ENCODE results near the gene TMEM59L.

TMEM59L gene

GRCh38 chr19:18608805-18609716 is 3.6 kb upstream of the TMEM59L start:
- no peaks in the 10 kb centered on the region for H3K9me3 ChIP-seq
- no peaks in the 10 kb centered on the region for H3K36me3 ChIP-seq
- intact Hi-C loops (cut with DNase I; ENCODE audit: low total_unique reads): no loop called here
- no peak for TF ChIP-seq CTCF (IDR thresholded peaks at IDR 0.05)
- peaks cover 10 to 96% of the 10 kb centered on the region in 2 donors for H3K27me3 ChIP-seq
- peaks cover 0 to 62% (median 49%) of the 10 kb centered on the region in 4 donors for H3K4me1 ChIP-seq
- H3K27ac ChIP-seq: no peak overlapping the region
- H3K4me3 ChIP-seq: no peak overlapping the region
- no peak for DNase-seq

- Histone ChIP-seq H3K4me3 (no peak overlapping the region), H3K27me3 (peaks cover 10 to 96% of the 10 kb centered on the region in 2 donors)
Measured at GRCh38 chr19:18609717-18610051, 3.0 kb upstream of the TMEM59L start.

GRCh38 chr19:18610245-18610555 is 2.5 kb upstream of the TMEM59L start:
- Histone ChIP-seq H3K9me3 (no peaks in the 10 kb centered on the region), H3K27me3 (peaks cover 10 to 96% of the 10 kb centered on the region in 2 donors), H3K4me1 (peaks cover 0 to 57% (median 45%) of the 10 kb centered on the region in 4 donors), H3K4me3 (no peak overlapping the region), H3K27ac (no peak overlapping the region), H3K36me3 (no peaks in the 10 kb centered on the region)
- no peak for DNase-seq
- intact Hi-C loops (cut with DNase I; ENCODE audit: low total_unique reads): no loop called here
- no peak for TF ChIP-seq CTCF (IDR thresholded peaks at IDR 0.05)

More at GRCh38 chr19:18609717-18610051, 3.0 kb upstream of the TMEM59L start:
- peaks cover 0 to 58% (median 45%) of the 10 kb centered on the region in 4 donors for H3K4me1 ChIP-seq
- no peak for TF ChIP-seq CTCF (IDR thresholded peaks at IDR 0.05)
- H3K9me3 ChIP-seq: no peaks in the 10 kb centered on the region
- no peak for DNase-seq
- H3K36me3 ChIP-seq: no peaks in the 10 kb centered on the region
- intact Hi-C loops (cut with DNase I; ENCODE audit: low total_unique reads): no loop called here
- no peak overlapping the region for H3K27ac ChIP-seq

- Histone ChIP-seq H3K36me3 (no peaks in the 10 kb centered on the region), H3K9me3 (no peaks in the 10 kb centered on the region), H3K27me3 (peaks cover 10 to 96% of the 10 kb centered on the region in 2 donors), H3K4me1 (peaks cover 0 to 52% (median 42%) of the 10 kb centered on the region in 4 donors), H3K4me3 (no peak overlapping the region), H3K27ac (no peak overlapping the region)
- DNase-seq: no peak
- intact Hi-C loops (cut with DNase I; ENCODE audit: low total_unique reads): no loop called here
- TF ChIP-seq CTCF (IDR thresholded peaks at IDR 0.05): no peak
Measured at GRCh38 chr19:18610556-18611326, 1.9 kb upstream of the TMEM59L start.

- Histone ChIP-seq H3K27me3 (peaks cover 10 to 95% of the 10 kb centered on the region in 2 donors), H3K4me3 (peak overlapping the region in 1 of 2 donors; percentile 54), H3K27ac (no peak overlapping the region), H3K4me1 (peaks cover 0 to 45% (median 36%) of the 10 kb centered on the region in 4 donors), H3K9me3 (no peaks in the 10 kb centered on the region), H3K36me3 (no peaks in the 10 kb centered on the region)
- no peak for TF ChIP-seq CTCF (IDR thresholded peaks at IDR 0.05)
- DNase-seq: no peak
- intact Hi-C loops (cut with DNase I; ENCODE audit: low total_unique reads): no loop called here
Measured at GRCh38 chr19:18611327-18612050, 1.2 kb upstream of the TMEM59L start.

Measured in tibial artery (tissue), 4 donors.